ENCODE measurements around the gene CTBS.

CTBS gene

DNA sequence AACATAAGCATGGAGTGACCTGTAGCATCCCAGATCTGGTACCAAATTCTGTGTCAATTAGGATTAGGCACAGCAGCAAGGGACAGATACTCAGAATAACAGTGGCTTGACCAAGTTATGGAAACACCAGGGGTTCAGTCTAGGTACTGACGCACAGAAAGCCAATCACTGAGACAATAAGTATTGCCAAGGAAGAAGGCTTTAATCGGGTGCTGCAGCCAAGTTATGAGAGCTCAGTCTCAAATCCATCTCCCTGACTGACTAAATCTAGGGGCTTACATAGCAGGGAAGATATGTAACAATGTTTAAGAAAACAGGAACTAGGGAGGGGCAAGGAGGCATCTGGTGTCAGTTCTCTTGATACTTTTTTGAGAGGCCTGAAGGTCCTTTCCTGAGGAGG is 39.6 kb upstream of the CTBS start:
- TF ChIP-seq CTCF (IDR thresholded peaks at IDR 0.05; ENCODE audit: control insufficient read depth, extremely low read depth, insufficient read depth) = no peak
- no peak overlapping the region for H3K4me3 ChIP-seq (ENCODE audit: low read depth, low read length)
- DNase-seq (ENCODE audit: low read depth) = no peak

GRCh38 chr1:84613026-84613425 is 38.8 kb upstream of the CTBS start:
- no peak for DNase-seq (ENCODE audit: low read depth)
- no peak for TF ChIP-seq CTCF (IDR thresholded peaks at IDR 0.05; ENCODE audit: control insufficient read depth, extremely low read depth, insufficient read depth)

GRCh38 chr1:84611796-84612195 is 37.6 kb upstream of the CTBS start:
- no peak for DNase-seq (ENCODE audit: low read depth)
- TF ChIP-seq CTCF (IDR thresholded peaks at IDR 0.05; ENCODE audit: control insufficient read depth, extremely low read depth, insufficient read depth) = no peak
- no peak overlapping the region for H3K4me3 ChIP-seq (ENCODE audit: low read depth, low read length)

More at GRCh38 chr1:84613026-84613425, 38.8 kb upstream of the CTBS start:
- no peak overlapping the region for H3K4me3 ChIP-seq (ENCODE audit: low read depth, low read length)

GRCh38 chr1:84611091-84611490 is 36.9 kb upstream of the CTBS start:
- H3K4me3 ChIP-seq (ENCODE audit: low read depth, low read length) = no peak overlapping the region
- DNase-seq (ENCODE audit: low read depth) = no peak
- TF ChIP-seq CTCF (IDR thresholded peaks at IDR 0.05; ENCODE audit: control insufficient read depth, extremely low read depth, insufficient read depth) = no peak

DNA sequence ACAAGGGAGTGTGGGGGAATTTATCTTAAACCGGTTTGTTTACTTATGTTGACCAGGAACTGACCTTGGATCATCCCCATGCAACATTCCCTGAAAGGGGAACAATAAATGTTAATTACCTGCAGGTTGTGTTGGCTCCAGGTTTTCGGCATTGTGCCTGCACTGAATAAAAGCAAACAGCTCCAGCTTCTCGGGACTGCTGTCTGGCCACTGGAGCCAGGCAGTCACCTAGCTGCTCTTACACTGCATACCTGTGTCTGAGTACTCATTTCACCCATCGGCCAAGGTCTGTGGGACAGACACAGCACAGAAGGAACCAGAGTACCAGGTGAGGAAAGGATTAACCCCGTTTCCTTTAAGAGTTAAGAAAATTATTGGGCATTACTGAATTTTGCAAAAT is 32.7 kb upstream of the CTBS start:
- no peak for TF ChIP-seq CTCF (IDR thresholded peaks at IDR 0.05; ENCODE audit: control insufficient read depth, extremely low read depth, insufficient read depth)
- no peak for DNase-seq (ENCODE audit: low read depth)
- no peak overlapping the region for H3K4me3 ChIP-seq (ENCODE audit: low read depth, low read length)

GRCh38 chr1:84605157-84605556 is 30.9 kb upstream of the CTBS start:
- no peak for DNase-seq (ENCODE audit: low read depth)
- H3K4me3 ChIP-seq (ENCODE audit: low read depth, low read length) = no peak overlapping the region
- no peak for TF ChIP-seq CTCF (IDR thresholded peaks at IDR 0.05; ENCODE audit: control insufficient read depth, extremely low read depth, insufficient read depth)

GRCh38 chr1:84603941-84604830 is 29.9 kb upstream of the CTBS start:
- no peak for DNase-seq (ENCODE audit: low read depth)
- no peak overlapping the region for H3K4me3 ChIP-seq (ENCODE audit: low read depth, low read length)
- peak; percentile 7; the same call in 1 of the 2 replicates for TF ChIP-seq CTCF (IDR thresholded peaks at IDR 0.05; ENCODE audit: control insufficient read depth, extremely low read depth, insufficient read depth)

All from LNCaP clone FGC (cell line).